Activated CD8-positive, alpha-beta memory T cell treated with anti-CD3 and anti-CD28 coated beads, Interleukin-2, amount 50 U/mL, for 48 hours (primary cell): ENCODE measurements around the gene CLTB.
A peak's percentile ranks its signal among the peaks of the same experiment; 100 is the strongest.
"Not testable (repeated sequence)": the region's sequence is repeated elsewhere in the genome, so short reads cannot be mapped to it uniquely, and the experiment has no call there.

Experiments
- DNase-seq: peaks from one replicate; pipeline ENCODE4 v3.0.0-alpha.2; 2020

CLTB gene, protein sequence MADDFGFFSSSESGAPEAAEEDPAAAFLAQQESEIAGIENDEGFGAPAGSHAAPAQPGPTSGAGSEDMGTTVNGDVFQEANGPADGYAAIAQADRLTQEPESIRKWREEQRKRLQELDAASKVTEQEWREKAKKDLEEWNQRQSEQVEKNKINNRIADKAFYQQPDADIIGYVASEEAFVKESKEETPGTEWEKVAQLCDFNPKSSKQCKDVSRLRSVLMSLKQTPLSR

DNA sequence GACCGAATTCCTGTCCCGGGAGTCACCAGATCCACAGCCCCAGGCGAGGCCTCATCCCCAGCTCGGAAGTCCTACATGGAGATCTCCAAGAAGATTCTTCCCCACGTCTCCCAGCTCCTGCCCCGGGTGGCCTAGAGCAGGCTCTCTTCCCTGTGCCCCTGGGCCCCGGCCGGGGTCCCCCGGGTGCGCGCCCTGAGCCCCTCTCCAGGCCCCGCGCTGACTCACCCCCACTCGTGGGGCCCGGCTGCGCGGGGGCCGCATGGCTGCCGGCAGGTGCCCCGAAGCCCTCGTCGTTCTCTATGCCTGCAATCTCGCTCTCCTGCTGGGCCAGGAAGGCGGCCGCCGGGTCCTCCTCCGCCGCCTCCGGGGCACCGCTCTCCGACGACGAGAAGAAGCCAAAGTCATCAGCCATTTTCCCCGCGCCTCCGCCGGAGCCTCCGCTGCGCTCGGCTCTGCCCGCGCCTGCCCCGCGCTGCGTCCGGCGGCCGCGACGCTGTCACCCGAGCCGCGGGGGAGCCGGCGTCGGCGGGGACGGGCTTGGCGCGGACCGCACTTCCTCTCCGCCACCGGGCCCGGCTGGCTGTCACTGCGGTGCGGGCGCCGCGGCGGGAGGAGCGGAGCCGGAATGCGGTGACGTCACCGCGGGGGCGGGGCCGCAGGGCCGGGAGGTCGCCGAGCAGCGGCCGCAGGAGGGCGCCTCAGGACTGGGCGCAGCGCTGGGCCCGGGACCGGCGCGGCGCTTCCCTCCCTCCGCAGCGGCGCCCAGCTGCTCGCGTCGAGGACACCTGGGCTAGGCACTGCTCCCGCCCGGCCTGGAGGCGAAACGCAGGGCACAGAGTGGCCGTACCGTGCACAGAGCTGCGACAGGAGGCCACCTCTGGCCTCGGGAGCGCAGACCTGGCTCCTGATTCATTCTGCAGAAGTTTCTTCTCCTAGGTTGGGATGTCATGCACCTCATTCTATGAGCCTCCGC is at the start of gene CLTB:
Gene CLTB, minus strand, starts transcription at position 588 of the 973 bp plus-strand sequence. Its CDS starts 176 bp downstream, at position 412.
- DNase-seq = peak; percentile 97

DNA sequence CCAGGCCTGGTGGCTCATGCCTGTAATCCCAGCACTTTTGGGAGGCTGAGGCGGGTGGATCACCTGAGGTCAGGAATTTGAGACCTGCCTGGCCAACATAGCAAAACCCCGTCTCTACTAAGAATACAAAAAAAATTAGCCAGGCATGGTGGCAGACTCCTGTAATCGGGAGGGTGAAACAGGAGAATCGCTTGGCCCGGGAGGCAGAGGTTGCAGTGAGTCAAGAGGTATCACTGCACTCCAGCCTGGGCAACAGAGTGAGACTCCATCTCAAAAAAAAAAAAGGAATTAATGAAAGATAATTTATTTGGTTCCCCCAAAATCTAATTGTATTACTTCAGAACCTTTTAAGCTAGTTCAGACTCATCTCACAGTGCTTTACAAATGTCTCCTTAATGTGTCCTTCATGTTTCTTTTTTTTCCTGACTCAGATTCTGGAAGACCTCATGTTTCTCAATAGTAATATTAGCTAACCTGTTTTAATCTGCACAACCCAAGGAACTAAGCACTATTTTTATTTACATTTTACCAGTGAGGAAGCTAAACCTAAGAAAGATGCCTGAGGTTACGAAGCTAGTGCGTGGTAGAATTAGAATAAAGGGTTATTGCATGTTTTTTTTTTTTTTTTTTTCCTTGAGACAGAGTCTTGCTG is 46.9 kb upstream of the CLTB start:
- no peak for DNase-seq

DNA sequence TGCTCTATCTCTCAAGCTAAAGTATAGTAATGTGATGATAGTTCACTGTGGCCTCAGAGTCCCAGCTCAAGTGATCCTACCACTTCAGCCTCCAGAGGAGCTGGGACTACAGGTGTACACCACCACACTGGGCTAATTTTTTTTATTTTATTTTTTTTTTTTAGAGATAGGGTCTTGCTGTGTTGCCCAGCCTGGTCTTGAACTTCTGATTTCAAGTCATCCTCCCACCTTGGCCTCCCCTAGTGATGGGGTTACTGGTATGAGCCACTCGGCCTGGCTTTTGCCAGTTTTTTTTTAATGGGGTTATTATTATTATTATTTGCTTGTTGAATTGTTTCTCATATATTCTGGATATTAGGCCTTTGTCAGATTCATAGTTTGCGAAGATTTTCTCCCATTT is 45.0 kb upstream of the CLTB start:
- no peak for DNase-seq

DNA sequence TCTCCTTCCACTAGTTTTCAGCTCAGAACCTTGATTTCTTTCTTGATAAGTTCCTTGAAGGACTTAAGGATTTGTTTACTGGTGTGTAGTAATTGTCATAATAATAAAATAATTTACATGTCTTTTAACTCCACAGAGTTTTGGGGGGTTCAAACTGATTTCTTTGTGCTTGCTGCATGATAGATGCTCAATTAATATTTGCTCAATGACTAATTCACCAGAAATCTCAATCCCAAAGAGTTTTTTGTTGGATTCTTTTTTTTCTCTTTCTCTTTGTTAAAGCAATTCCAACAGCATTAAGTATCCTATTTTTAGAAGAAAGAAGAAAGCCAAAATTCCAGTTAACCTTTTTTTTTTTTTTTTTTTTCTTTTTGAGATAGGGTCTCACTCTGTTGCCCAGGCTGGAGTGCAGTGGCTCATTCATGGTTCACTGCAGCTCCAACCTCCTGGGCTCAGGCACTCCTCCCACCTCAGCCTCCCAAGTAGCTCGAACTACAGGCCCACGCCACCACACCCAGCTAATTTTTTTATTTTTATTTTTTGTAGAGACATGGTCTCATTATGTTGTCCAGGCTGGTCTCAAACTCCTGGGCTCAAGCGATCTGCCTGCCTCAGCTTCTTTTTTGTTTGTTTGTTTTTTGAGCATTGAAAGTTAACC is 42.7 kb upstream of the CLTB start:
- no peak for DNase-seq

DNA sequence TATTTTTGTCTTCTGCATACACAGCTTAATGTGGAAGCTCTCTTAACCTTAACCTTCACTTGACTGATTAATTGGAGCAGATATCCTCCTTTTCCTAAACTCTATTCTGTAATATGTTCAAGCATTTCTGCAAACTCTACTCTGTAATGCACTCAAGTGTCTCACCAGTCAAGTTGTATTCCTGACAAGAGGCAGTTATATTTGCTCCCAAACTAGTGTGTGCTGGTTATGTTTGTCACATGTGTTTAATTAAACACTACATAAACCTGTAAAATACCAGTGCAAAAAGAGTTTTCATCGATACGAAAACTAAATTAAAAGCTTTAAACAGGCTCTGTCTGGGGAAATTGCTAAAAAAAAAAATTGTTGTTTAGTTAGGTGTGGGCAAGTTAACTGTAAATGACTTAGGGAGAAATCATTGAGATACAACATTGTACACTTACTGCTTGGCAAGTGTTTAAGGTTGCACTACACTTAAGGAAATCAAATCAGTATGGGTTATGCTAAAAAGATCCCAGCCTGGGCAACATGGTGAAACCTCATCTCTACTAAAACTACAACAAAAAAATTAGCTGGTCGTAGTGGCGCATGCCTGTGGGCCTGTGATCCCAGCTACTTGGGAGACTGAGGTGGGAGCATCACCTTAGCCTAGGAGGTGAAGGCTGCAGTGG is 38.5 kb upstream of the CLTB start:
- DNase-seq = no peak

DNA sequence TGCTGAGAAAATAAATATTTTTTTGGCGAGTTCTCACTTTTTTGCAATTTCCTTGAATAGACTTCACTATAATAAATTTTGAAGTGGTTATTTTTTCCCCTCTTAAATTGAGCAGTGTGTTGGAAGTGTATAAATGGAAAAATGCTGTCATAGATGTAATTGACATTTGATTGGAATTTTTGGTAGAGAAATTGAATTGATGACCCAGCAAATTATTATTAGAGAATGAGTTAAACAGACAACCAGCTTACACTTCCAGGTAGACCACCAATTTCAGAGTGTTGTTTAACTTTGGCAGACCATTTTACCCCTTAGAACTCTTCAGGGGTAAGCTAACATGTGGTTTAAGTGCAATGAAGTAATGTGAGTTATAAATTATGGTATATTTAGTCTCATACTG is 33.7 kb upstream of the CLTB start:
- DNase-seq = no peak

DNA sequence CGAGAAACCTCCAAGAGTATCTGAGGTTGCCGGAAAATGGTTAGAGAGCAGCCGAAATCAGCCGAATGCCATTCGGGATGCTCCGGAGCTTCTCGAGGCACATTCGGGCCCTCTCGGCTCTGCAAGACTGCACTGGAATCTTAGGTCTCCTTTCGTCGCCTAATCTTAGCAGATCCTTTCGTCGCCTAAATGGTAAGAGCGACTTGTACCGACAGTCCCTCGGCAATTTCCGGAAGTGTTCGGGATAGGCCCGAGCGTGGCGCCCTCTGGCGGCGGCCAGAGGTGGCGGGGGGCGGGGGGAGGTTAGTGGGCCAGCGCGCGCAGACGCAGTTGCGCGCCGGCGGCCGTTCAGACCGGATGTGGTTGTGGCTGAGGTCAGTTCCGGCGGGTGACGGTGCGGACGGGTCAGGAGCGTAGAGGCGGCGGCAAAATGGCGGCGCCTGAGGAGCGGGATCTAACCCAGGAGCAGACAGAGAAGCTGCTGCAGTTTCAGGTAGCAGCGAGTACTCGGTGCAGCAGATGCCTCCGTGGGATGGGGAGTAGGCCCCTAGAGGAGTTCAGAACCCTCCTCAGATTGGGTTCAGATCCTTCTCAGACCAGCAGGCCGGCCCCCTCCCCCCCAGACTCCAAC is 31.8 kb upstream of the CLTB start, which contains the start of gene FAF2:
Gene FAF2, plus strand, starts transcription at position 408 of the 631 bp plus-strand sequence. Its CDS starts 23 bp downstream, at position 431.
- peak; percentile 100 for DNase-seq

DNA sequence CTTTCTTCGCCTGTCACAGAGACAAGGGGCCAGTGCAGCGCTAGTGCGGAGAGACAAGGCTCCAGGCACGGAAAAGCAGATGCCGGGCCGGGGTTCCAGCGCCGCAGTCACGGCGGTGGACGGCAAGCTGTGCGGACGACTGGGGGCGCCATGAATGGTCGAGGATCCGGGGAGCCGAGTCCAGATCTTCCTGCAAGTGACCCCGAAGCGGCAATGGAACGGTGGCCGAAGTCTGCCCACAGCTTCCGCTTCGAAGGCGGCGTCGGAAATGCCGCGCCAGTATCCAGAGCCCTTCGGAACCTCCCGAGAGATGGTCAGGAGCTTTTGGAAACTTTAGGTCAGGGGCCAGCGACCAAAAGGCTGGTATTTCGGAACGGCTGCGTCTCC is 31.2 kb upstream of the CLTB start:
- peak; percentile 77 for DNase-seq

DNA sequence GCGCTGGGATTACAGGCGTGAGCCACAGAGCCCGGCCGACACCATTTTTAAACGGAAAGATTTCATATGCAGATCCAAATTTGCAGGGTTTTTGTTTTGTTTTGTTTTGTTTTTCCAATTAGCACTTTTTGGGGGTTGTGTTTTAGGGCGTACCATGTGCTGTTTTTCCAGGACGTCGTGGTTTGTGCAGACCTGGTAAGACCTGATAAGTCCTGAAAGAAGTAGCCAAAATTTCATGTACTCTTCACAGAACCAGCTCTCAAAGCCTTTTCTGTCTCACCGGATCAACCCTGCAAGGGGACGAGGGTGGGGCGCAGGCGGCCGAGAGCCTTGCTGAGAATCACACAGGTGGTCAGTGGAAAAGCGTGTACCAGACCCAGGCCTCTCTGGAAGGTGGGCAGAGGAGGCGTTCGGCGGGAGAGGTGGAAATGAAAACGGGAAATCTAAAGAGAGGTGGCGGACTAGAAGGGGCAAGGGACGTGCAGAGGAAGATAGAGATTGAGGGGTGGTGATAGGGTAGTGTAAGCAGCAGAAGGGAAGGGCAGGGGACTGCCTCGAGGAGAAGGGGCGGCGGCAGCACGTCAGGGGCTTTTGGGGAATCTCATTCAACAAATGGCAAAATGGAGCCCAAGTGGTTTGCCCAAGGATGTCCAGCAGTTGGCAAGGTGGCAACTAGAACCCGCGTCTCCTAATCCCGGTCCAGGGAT is 30.7 kb upstream of the CLTB start:
- DNase-seq = peak; percentile 59

DNA sequence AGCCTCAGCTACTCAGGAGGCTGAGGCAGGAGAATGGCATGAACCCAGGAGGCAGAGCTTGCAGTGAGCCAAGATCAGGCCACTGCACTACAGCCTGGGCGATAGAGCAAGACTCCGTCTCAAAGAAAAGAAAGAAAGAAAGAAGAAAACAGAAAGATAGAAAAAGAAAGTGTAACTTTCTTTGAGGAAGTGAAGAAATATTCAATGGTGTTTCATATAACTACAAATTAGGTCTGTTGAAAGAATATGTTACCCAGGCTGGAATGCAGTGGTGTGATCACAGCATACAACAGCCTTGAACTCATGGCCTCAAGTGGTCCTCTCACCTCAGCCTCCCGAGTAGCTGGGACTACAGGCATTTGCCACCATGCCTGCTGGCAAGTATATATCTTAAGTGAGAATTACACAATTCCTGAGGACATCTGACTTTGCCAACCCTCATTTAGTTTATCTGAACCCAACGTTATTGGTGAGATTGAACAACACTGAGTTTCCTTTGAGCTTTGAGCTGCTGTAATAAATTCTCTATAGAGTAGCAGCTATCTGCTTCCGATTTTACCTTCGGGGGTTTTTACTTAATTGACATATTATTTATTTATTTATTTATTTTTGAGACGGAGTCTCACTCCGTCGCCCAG is 29.8 kb upstream of the CLTB start:
- no peak for DNase-seq

DNA sequence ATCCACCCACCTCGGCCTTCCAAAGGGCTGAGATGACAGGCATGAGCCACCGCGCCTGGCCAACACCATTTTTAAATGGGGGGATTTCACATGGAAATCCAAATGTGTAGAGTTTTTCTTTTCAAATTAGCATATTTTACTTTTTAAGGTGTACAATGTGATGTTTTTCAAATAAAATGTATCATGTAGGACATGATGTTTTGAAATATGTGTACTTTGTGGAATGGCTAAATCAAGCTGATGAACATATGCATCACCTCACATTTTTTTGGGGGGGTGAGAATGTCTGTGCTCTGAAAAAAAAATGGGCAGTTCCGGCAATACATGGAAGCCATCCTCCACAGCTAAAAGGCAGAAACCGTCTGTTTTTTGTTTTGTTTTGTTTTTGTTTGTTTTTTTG is 28.4 kb upstream of the CLTB start:
- DNase-seq = no peak

DNA sequence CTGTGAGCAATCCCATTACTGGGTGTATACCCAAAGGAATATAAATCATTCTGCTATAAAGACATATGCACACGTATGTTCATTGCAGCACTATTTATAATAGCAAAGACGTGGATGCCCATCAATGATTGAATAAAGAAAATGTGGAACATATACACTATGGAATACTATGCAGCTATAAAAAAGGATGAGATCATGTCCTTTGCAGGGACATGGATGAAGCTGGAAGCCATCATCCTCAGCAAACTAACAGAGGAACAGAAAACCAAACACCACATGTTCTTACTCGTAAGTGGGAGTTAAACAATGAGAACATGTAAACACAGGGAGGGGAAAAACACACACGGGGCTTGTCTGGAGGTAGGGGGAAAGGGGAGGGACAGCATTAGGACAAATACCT is 26.6 kb upstream of the CLTB start:
- DNase-seq = not testable (repeated sequence)

DNA sequence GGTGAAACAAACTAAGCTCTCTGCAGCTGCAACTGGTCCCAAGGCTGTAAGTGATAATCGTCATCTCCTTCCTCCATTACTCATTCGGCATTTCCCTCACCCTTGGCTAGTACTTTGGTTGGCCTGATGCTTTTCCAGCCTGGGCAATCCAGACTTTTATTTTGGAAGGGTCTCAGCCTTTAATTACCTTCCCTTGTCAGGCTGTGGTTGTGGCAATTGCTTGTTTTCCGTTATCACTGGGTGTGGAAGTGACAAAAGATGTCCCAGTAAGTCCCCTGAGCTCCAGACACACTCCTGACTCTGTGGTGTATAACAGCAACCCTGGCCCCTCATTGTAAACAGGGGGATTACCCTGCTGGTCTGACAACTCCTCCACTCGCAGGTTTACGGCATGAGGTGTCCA is 25.6 kb upstream of the CLTB start:
- DNase-seq = no peak

DNA sequence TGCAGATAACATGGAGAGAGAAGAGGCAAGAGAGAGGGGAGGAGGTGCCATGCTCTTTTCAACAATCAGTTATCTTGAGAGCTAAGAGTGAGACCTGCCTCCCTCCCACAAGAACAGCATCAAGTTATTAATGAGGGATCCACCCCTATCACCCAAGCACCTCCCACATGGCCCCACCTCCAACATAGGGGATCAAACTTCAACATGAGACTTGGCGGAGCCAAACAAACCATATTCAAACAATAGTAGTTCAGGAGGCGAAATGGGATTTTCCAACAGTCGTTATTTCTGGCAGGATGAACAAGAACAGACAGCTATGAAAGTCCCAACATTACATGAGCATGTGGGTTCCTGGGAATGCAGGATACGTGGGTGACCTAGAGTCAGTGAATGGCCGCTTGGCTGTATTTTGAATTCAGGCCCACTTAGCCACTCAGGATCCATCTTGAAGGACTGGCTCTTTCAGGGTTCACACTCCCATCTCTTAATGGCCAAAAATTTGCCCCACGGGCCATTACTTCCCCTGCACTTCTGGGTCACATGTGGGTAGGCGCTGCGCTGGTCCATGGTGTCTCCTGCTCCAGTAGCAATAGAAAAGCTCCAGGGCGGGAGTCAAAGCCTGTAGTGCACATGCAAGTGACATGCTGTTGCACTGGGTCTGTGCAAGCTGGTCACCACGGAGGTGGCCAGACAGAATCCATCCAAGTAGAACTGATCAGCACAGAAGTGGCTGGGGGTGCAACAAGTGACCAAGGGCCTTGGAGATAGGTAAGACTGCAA is 24.8 kb upstream of the CLTB start:
- no peak for DNase-seq

DNA sequence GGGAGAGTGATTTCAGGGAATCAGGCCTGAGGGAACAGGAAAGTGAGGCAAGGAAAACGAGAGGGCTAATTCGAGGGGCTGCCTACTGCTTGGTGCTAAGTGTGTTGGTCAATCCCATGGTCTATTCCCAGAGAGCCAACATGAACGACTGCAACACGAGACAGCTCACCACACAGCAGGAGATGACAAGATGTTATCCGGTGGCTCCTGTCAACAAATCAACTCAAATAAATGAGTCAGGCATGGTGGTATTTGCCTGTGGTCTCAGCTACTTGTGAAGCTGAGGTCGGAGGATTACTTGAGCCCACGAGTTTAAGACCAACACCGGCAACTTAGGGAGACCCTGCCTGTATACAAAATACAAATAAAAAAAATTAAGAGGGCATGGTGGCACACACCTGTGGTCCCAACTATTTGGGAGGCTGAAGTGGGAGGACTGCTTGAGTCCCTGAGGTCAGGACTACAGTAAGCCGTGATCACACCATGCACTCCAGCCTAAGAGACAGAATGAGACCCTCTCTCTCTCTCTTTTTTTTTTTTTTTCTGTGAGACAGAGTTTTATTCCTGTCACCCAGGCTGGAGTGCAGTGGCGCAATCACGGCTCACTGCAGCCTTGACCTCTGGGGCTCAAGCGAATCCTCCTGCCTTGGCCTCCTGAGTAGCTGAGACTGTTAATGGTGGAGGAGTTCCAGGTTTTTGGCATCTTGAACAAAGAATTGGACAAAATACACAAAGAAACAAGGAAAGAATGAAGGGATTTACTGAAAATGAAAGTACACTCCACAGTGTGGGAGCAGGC is 22.8 kb upstream of the CLTB start:
- peak; percentile 22 for DNase-seq

DNA sequence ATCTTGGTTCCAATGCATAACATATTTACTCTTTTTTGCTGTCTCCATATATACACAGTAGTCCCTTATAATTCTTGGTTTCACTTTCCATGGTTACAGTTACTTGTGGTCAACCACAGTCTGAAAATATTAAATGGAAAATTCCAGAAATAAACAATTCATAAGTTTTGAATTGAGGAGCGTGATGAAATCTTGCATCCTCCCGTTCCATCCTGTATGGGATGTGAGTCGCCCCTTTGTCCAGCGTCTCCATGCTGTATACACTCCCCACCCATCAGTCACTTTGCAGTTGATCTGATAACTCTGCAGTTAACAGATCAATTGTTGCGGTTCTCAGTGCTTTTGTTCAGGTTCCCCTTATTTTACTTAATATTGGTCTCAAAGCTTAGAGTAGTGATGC is 20.3 kb upstream of the CLTB start:
- peak; percentile 45 for DNase-seq

DNA sequence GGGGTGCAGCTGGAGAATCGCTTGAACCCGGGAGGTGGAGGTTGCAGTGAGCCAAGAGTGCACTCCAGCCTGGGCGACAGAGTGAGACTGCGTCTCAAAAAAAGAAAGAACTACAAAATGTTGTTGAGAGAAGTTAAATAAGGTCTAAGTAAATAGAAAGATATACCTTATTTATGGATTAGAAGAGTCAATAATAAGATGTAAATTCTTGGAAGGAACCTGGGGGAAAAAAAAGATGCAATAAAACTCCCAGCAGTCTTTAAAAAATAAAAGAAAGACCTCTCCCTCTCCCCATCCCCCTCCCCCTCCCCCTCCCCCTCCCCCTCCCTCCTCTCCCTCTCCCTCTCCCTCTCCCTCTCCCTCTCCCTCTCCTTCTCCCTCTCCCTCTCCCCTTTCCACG is 16.4 kb upstream of the CLTB start:
- no peak for DNase-seq

DNA sequence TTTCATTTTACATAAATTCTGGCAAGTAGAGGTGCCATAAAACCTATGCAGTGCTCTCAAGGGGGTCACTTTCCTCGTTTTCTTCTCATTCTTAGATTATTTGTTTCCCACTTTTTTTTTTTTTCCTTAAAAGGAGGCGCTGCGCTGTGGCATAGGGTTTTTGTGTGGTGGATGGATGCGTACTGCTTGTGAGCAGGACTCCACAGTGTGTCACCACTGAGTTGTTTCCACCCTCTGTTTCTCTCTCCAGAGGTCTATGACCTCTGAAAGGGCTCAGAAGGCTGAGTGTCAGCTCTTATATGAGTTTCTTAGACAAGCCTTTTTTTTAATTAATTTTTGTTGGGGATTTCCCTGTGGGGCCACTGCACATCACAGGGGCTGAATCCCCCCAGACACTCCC is 13.6 kb upstream of the CLTB start:
- no peak for DNase-seq

DNA sequence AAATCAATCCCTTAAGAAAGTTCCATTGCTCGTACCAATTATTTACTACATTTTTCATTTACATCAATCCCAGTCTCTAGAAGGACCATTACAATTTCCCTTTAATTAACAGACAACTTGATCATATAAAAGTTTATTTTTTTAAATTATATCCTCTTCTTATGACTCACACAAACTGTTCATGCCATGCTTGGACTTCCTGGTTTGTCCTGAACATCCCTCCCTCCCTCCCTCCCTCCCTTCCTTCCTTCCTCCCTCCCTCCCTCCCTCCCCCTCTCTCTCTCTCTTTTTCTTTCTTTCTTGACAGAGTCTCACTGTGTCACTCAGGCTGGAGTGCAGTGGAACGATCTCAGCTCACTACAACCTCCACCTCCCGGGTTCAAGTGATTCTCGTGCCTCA is 11.6 kb upstream of the CLTB start:
- DNase-seq = no peak
